Osteocyte (in vitro differentiated cells): ENCODE measurements around the gene UGP2. TPM values are rescaled to one million over a fixed set of nuclear protein-coding genes. Genes with fewer than 3 reads are reported as not detected.

Source experiments
- DNase-seq: peaks from one replicate; pipeline ENCODE4 v3.0.0; 2021; ENCODE audit warnings: mixed read lengths; ENCODE audit not compliant: unreplicated experiment; ENCODE audit errors: extremely low spot score
- H3K27ac Mint-ChIP-seq: one replicate; pipeline ENCODE4 v1.8.0; 2021; ENCODE audit warnings: mild to moderate bottlenecking, mixed read lengths; ENCODE audit not compliant: unreplicated experiment
- H3K27me3 Mint-ChIP-seq: one replicate; pipeline ENCODE4 v1.8.0; 2021; ENCODE audit warnings: mixed read lengths; ENCODE audit not compliant: unreplicated experiment
- H3K36me3 Mint-ChIP-seq: one replicate; pipeline ENCODE4 v1.8.0; 2021; ENCODE audit warnings: mixed read lengths; ENCODE audit not compliant: unreplicated experiment
- H3K4me1 Mint-ChIP-seq: one replicate; pipeline ENCODE4 v1.8.0; 2021; ENCODE audit warnings: mixed read lengths; ENCODE audit not compliant: unreplicated experiment
- H3K4me3 Mint-ChIP-seq: one replicate; pipeline ENCODE4 v1.8.0; 2021; ENCODE audit warnings: mild to moderate bottlenecking, moderate library complexity, mixed read lengths; ENCODE audit not compliant: unreplicated experiment
- H3K9me3 Mint-ChIP-seq: one replicate; pipeline ENCODE4 v1.8.0; 2021; ENCODE audit warnings: mixed read lengths; ENCODE audit not compliant: unreplicated experiment
- CTCF ChIP-seq: fragments of 200-600 bp; sonication (generic); IDR thresholded peaks from 2 replicates; pipeline ENCODE4 v1.5.0; 2021; ENCODE audit warnings: antibody characterized with exemption, mild to moderate bottlenecking, moderate library complexity
- total RNA-seq: library from RNA; stranded (reverse); gene quantifications from 2 replicates; pipeline ENCODE4 v1.2.1, GENCODE V29; 2021

UGP2 gene
- total RNA-seq, 1 donor from 2014 or later, result 109 TPM

- no peak overlapping the region for H3K27ac Mint-ChIP-seq
- H3K36me3 Mint-ChIP-seq, result peaks cover 34% of the 10 kb centered on the region
- H3K4me3 Mint-ChIP-seq, result no peak overlapping the region
- no peak for TF ChIP-seq CTCF
- H3K9me3 Mint-ChIP-seq, result no peaks in the 10 kb centered on the region
- peaks cover 13% of the 10 kb centered on the region for H3K4me1 Mint-ChIP-seq
- no peak for DNase-seq
- H3K27me3 Mint-ChIP-seq, result no peaks in the 10 kb centered on the region
Observed at GRCh38 chr2:63863707-63864106, 22.0 kb downstream of the UGP2 start.

- Mint-ChIP-seq H3K4me1 (peaks cover 13% of the 10 kb centered on the region), H3K9me3 (no peaks in the 10 kb centered on the region), H3K4me3 (no peak overlapping the region)
Observed at GRCh38 chr2:63865159-63865799, 23.6 kb downstream of the UGP2 start.

GRCh38 chr2:63866009-63866709 is 24.5 kb downstream of the UGP2 start:
- no peaks in the 10 kb centered on the region for H3K9me3 Mint-ChIP-seq
- no peak for DNase-seq
- H3K27ac Mint-ChIP-seq, result peak overlapping the region; percentile 13
- H3K4me3 Mint-ChIP-seq, result no peak overlapping the region
- H3K4me1 Mint-ChIP-seq, result peaks cover 20% of the 10 kb centered on the region
- no peaks in the 10 kb centered on the region for H3K27me3 Mint-ChIP-seq
- no peak for TF ChIP-seq CTCF
- H3K36me3 Mint-ChIP-seq, result peaks cover 25% of the 10 kb centered on the region

More at GRCh38 chr2:63865159-63865799, 23.6 kb downstream of the UGP2 start:
- H3K27me3 Mint-ChIP-seq, result no peaks in the 10 kb centered on the region
- no peak for DNase-seq
- H3K27ac Mint-ChIP-seq, result peak overlapping the region; percentile 5
- no peak for TF ChIP-seq CTCF
- H3K36me3 Mint-ChIP-seq, result peaks cover 25% of the 10 kb centered on the region

GRCh38 chr2:63870679-63871078 is 29.0 kb downstream of the UGP2 start:
- H3K4me3 Mint-ChIP-seq, result no peak overlapping the region
- H3K9me3 Mint-ChIP-seq, result peaks cover 4% of the 10 kb centered on the region
- H3K27me3 Mint-ChIP-seq, result no peaks in the 10 kb centered on the region
- no peak for TF ChIP-seq CTCF
- DNase-seq, result no peak
- peaks cover 54% of the 10 kb centered on the region for H3K4me1 Mint-ChIP-seq
- H3K36me3 Mint-ChIP-seq, result peaks cover 32% of the 10 kb centered on the region
- no peak overlapping the region for H3K27ac Mint-ChIP-seq

- no peak overlapping the region for H3K4me3 Mint-ChIP-seq
- peak overlapping the region; percentile 86 for H3K27ac Mint-ChIP-seq
- no peak for TF ChIP-seq CTCF
- peaks cover 53% of the 10 kb centered on the region for H3K4me1 Mint-ChIP-seq
- peaks cover 34% of the 10 kb centered on the region for H3K36me3 Mint-ChIP-seq
- no peak for DNase-seq
- no peaks in the 10 kb centered on the region for H3K27me3 Mint-ChIP-seq
- peaks cover 4% of the 10 kb centered on the region for H3K9me3 Mint-ChIP-seq
Observed at GRCh38 chr2:63871864-63872263, 30.2 kb downstream of the UGP2 start.
